Stimulated activated CD8-positive, alpha-beta memory T cell treated with anti-CD3 and anti-CD28 coated beads, Interleukin-4, amount 100 ng/mL, for 48 hours (primary cell): Measurements from ENCODE around the gene TPSAB1.

Experiments used
- DNase-seq: peaks from one replicate; pipeline ENCODE4 v3.0.0-alpha.2; 2020

The TPSAB1 gene

GRCh38 chr16:1288813-1289476 is 48.4 kb downstream of the TPSAB1 start:
- no peak for DNase-seq

- DNase-seq = no peak
Measured at GRCh38 chr16:1289477-1289866, 49.0 kb downstream of the TPSAB1 start.

GRCh38 chr16:1290063-1290501 is 49.6 kb downstream of the TPSAB1 start:
- DNase-seq = no peak

- DNase-seq = no peak
Measured at GRCh38 chr16:1290860-1291575, 50.5 kb downstream of the TPSAB1 start.

- no peak for DNase-seq
Measured at GRCh38 chr16:1291576-1291974, 51.1 kb downstream of the TPSAB1 start.
